HEK293 (cell line): ENCODE data around the gene DGKK.

Experiments
- CTCF ChIP-seq: fragments of 450-650 bp; formaldehyde crosslinking; IDR thresholded peaks from 2 replicates; pipeline ENCODE4 v1.5.1; 2016; ENCODE audit warnings: missing biosample characterization, missing genetic modification characterization
- ZNF121 ChIP-seq: fragments of 450-650 bp; formaldehyde crosslinking; IDR thresholded peaks from 2 replicates; pipeline ENCODE4 v1.5.1; 2016; ENCODE audit warnings: missing biosample characterization, missing genetic modification characterization
- ZNF23 ChIP-seq: fragments of 450-650 bp; formaldehyde crosslinking; IDR thresholded peaks from 2 replicates; pipeline ENCODE4 v1.5.1; 2016; ENCODE audit warnings: missing biosample characterization, missing genetic modification characterization, borderline replicate concordance
- ZNF670 ChIP-seq: fragments of 450-650 bp; formaldehyde crosslinking; IDR thresholded peaks from 2 replicates; pipeline ENCODE4 v1.5.1; 2016; ENCODE audit warnings: missing biosample characterization, missing genetic modification characterization, low read depth

- TF ChIP-seq ZNF23 (tag by site-specific recombination) (no peak), ZNF121 (tag by site-specific recombination) (no peak), ZNF670 (tag by site-specific recombination) (no peak), CTCF (tag by site-specific recombination) (no peak)
Measured at GRCh38 chrX:50381729-50382415, 88.8 kb downstream of the DGKK start.
